ENCODE measurements around the gene TRPV2. TPM values are rescaled to one million over a fixed set of nuclear protein-coding genes. Genes with fewer than 3 reads are reported as not detected.

The TRPV2 gene
- total RNA-seq, 1 donor from 2014 or later, result 23.2 TPM

- peak; percentile 21 to 39 for DNase-seq (ENCODE audit: low read depth in 2 of 2)
These were observed 8.4 kb upstream of the TRPV2 start for GRCh38 chr17:16406742-16407674.

- DNase-seq (ENCODE audit: low read depth in 2 of 2), result peak; percentile 56 to 66
These were observed 7.3 kb upstream of the TRPV2 start for GRCh38 chr17:16407911-16408588.

GRCh38 chr17:16417399-16417798, 2.0 kb downstream of the TRPV2 start:
- DNase-seq (ENCODE audit: low read depth in 2 of 2), result no peak

GRCh38 chr17:16417896-16418684, 2.7 kb downstream of the TRPV2 start:
- peak; percentile 25 to 30 for DNase-seq (ENCODE audit: low read depth in 2 of 2)

- DNase-seq (ENCODE audit: low read depth in 2 of 2), result no peak
These were observed 3.3 kb downstream of the TRPV2 start for GRCh38 chr17:16418685-16419068.

GRCh38 chr17:16419074-16419928, 3.9 kb downstream of the TRPV2 start:
- DNase-seq (ENCODE audit: low read depth in 2 of 2), result peak; percentile 38 to 89

- peak in 1 of 2 donors; percentile 73 for DNase-seq (ENCODE audit: low read depth in 2 of 2)
These were observed 4.5 kb downstream of the TRPV2 start for GRCh38 chr17:16419929-16420271.

GRCh38 chr17:16422416-16422815, 7.0 kb downstream of the TRPV2 start:
- no peak for DNase-seq (ENCODE audit: low read depth in 2 of 2)

- DNase-seq (ENCODE audit: low read depth in 2 of 2), result no peak
These were observed 8.0 kb downstream of the TRPV2 start for GRCh38 chr17:16423226-16423872.

- DNase-seq (ENCODE audit: low read depth in 2 of 2), result no peak
These were observed 9.8 kb downstream of the TRPV2 start for GRCh38 chr17:16425202-16425601.

GRCh38 chr17:16425698-16426659, 10.6 kb downstream of the TRPV2 start:
- no peak for DNase-seq (ENCODE audit: low read depth in 2 of 2)

- DNase-seq (ENCODE audit: low read depth in 2 of 2), result no peak
These were observed 11.6 kb downstream of the TRPV2 start for GRCh38 chr17:16427020-16427419.

GRCh38 chr17:16428098-16428882, 12.9 kb downstream of the TRPV2 start:
- DNase-seq (ENCODE audit: low read depth in 2 of 2), result peak; percentile 63 to 70

GRCh38 chr17:16429083-16429482, 13.7 kb downstream of the TRPV2 start:
- DNase-seq (ENCODE audit: low read depth in 2 of 2), result no peak

GRCh38 chr17:16430650-16431049, 15.3 kb downstream of the TRPV2 start:
- no peak for DNase-seq (ENCODE audit: low read depth in 2 of 2)

GRCh38 chr17:16432017-16432416, 16.6 kb downstream of the TRPV2 start:
- DNase-seq (ENCODE audit: low read depth in 2 of 2), result no peak

- no peak for DNase-seq (ENCODE audit: low read depth in 2 of 2)
These were observed 18.1 kb downstream of the TRPV2 start for GRCh38 chr17:16433514-16433913.

GRCh38 chr17:16434662-16435061, 19.3 kb downstream of the TRPV2 start:
- DNase-seq (ENCODE audit: low read depth in 2 of 2), result no peak

Data from lung microvascular endothelial cell (primary cell).